SU-DHL-6 (cell line): Measurements from ENCODE around the gene ADGRD1.

Experiments
- H2AFZ ChIP-seq: fragments of 200-600 bp; sonication (generic); 2 replicates; pipeline ENCODE4 v1.6.1; 2014; ENCODE audit warnings: low read depth, mild to moderate bottlenecking, moderate library complexity, mixed read lengths, antibody characterized with exemption, low read length; ENCODE audit not compliant: severe bottlenecking
- H3F3A ChIP-seq: fragments of 200-600 bp; shearing (Covaris generic); 2 replicates; pipeline ENCODE4 v1.6.0; 2016; ENCODE audit warnings: antibody characterized with exemption, mild to moderate bottlenecking; ENCODE audit not compliant: insufficient read depth
- H3K27ac ChIP-seq: fragments of 200-600 bp; sonication (generic); 2 replicates; pipeline ENCODE4 v1.5.1; 2016; ENCODE audit warnings: low read depth, mild to moderate bottlenecking, low read length, moderate library complexity, mixed read lengths
- H3K27me3 ChIP-seq: fragments of 200-600 bp; sonication (generic), shearing (Covaris generic); 2 replicates; pipeline ENCODE4 v1.6.0; 2014; ENCODE audit warnings: mild to moderate bottlenecking, low read length
- H3K36me3 ChIP-seq: fragments of 200-600 bp; sonication (generic); 2 replicates; pipeline ENCODE4 v1.6.1; 2014; ENCODE audit warnings: mild to moderate bottlenecking, low read length, mixed read lengths
- H3K4me2 ChIP-seq: fragments of 300-600, 200-600 bp; shearing (Covaris generic), sonication (generic); 2 replicates; pipeline ENCODE4 v1.6.0; 2014; ENCODE audit warnings: low read length, low read depth, mild to moderate bottlenecking; ENCODE audit not compliant: poor library complexity, severe bottlenecking
- H3K4me3 ChIP-seq: fragments of 200-600 bp; sonication (generic); 2 replicates; pipeline ENCODE4 v1.5.1; 2014; ENCODE audit warnings: antibody characterized with exemption, low read length, mild to moderate bottlenecking, mixed read lengths; ENCODE audit not compliant: insufficient read depth, poor library complexity, severe bottlenecking
- H3K79me2 ChIP-seq: fragments of 200-600 bp; sonication (generic); 2 replicates; pipeline ENCODE4 v1.6.1; 2014; ENCODE audit warnings: mild to moderate bottlenecking, low read length, moderate library complexity; ENCODE audit not compliant: insufficient read depth
- H3K9ac ChIP-seq: fragments of 200-600 bp; sonication (generic); 2 replicates; pipeline ENCODE4 v1.7.0; 2014; ENCODE audit warnings: mild to moderate bottlenecking, low read length
- H3K9me2 ChIP-seq: fragments of 200-600 bp; sonication (generic); replicated peaks from 2 replicates; pipeline ENCODE4 v1.6.1; 2014; ENCODE audit warnings: low read length; ENCODE audit not compliant: insufficient read depth
- H3K9me3 ChIP-seq: fragments of 200-600 bp; sonication (generic); 2 replicates; pipeline ENCODE4 v1.6.1; 2014; ENCODE audit warnings: low read length, mixed read lengths; ENCODE audit not compliant: insufficient read depth
- H4K20me1 ChIP-seq: fragments of 200-600 bp; sonication (generic); 2 replicates; pipeline ENCODE4 v1.6.1; 2014; ENCODE audit warnings: low read depth, mild to moderate bottlenecking, antibody characterized with exemption, low read length, moderate library complexity, mixed read lengths
- CTCF ChIP-seq: fragments of 200-600 bp; sonication (generic); IDR thresholded peaks from one replicate; pipeline ENCODE4 v1.5.1; 2017; ENCODE audit warnings: antibody characterized with exemption, mild to moderate bottlenecking, low read length, moderate library complexity; ENCODE audit not compliant: insufficient read depth, poor library complexity, severe bottlenecking
- EZH2phosphoT487 ChIP-seq: fragments of 200-600 bp; sonication (generic), shearing (Covaris generic); conservative IDR thresholded peaks from 2 replicates; pipeline ENCODE4 v1.6.1; 2018; ENCODE audit warnings: mild to moderate bottlenecking, antibody characterized with exemption, low read length, moderate library complexity, mixed read lengths

Gene ADGRD1

DNA sequence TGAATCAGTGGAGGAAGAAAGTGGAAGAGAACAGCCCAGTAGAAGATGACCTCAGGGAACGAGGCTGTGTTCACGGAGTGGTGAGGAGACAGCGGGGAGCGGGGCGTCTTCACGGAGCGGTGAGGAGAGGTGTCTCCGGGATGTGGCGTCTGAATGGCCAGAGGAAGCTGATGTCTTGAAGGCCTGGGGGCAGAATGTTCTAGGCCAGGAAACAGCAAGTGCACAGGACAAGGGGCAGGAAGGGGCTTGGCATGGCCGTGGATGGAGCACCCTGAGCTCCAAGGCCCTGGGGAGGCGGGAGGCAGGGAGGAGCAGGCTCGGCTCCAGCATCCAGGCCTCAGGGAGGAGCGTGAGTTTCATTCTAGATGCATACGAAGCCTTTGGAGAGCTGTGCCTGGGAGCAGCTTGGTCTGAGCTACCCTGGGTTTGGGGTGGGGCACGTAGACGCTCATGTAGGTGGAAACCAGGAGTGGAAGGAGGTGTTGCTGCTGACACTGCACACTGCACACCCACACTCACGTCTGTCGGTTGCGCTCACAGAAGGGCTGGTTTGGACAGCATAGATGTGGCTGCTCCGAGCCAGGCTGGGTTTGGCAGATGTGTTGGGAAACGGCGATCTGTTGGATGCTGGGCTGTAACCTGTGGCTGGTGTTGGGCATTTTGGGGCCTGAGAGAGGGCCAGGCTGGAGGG lies 131.6 kb downstream of the ADGRD1 start:
- Histone ChIP-seq H3K9me2 (no peaks in the 10 kb centered on the region), H3K4me3 (no peak overlapping the region), H3K27ac (no peak overlapping the region), H4K20me1 (no peaks in the 10 kb centered on the region), H3F3A (no peaks in the 10 kb centered on the region), H3K9me3 (no peaks in the 10 kb centered on the region), H2AFZ (no peak overlapping the region), H3K36me3 (no peaks in the 10 kb centered on the region), H3K9ac (no peak overlapping the region), H3K27me3 (no peaks in the 10 kb centered on the region), H3K79me2 (no peaks in the 10 kb centered on the region), H3K4me2 (no peak overlapping the region)
- TF ChIP-seq EZH2phosphoT487 = no peak
- TF ChIP-seq CTCF = no peak

DNA sequence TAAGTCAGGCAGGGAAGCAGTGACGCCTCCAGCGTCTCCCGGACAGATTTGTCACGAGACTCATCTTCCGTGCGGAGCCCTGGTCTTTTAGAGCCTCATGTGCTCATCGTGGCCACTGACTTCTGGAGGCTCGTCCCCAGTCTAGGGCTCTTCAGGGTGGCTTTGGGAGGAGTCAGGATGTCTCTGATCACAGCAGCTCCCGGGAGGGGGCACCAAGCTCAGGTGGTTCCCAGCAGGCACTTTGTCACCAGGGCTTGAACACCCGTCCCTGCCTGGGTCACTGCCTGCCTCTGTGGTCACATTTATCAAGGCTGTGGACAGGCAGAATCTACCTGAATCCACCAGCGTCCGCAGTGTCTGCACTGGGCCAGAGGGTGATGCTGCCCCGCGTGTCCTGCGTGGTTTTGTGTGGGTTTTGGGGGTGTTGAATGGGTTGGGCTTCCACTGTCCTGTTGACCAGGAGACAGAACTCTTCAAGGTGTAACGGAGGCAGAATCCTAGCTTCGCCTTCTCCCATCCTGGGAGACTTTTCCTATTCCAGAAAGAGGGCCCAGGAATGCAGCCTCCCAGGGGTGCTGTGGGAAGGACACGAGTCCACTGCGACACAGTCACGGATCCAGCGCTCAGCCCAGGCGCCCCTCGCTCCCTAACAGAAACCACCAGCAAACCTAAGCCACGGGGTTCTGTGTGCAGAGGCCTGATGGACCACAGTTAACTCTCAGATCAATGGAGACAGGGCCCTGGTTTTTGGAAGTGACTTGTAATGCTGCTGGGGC lies 132.3 kb downstream of the ADGRD1 start:
- TF ChIP-seq EZH2phosphoT487 = no peak
- no peak for TF ChIP-seq CTCF
- H4K20me1 ChIP-seq = no peaks in the 10 kb centered on the region
- H3K9me3 ChIP-seq = no peaks in the 10 kb centered on the region
- no peak overlapping the region for H2AFZ ChIP-seq
- H3K4me2 ChIP-seq = no peak overlapping the region
- no peaks in the 10 kb centered on the region for H3K79me2 ChIP-seq
- H3F3A ChIP-seq = no peaks in the 10 kb centered on the region
- no peak overlapping the region for H3K27ac ChIP-seq
- no peak overlapping the region for H3K4me3 ChIP-seq
- no peaks in the 10 kb centered on the region for H3K27me3 ChIP-seq
- H3K9me2 ChIP-seq = no peaks in the 10 kb centered on the region
- H3K9ac ChIP-seq = no peak overlapping the region
- H3K36me3 ChIP-seq = no peaks in the 10 kb centered on the region

DNA sequence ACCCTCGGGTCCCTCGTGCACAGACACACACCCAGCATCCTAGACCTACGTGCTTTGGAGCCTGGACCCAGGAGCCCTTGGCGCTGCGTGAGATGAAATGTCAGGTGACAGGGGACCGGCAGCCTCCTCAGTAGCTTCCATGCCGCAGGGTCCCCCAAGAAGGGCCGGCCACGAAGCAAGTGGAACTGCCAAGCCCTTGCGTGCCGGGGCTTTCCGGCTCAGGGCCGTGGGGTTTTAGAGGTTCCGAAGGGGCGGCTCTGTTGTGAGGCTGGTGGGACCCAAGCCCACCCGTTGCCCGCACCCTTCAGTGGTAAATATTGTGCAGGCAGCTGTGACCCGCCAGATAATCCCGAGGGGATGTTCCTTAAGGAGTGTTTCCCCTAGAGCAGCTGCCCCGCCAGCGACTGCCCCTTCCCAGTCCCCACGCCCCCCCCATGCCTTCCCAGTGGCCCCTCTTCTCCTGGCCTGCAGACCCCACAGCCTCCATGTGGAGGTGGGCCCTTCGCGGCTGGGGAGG lies 133.7 kb downstream of the ADGRD1 start:
- no peak overlapping the region for H2AFZ ChIP-seq
- no peaks in the 10 kb centered on the region for H3K9me2 ChIP-seq
- no peaks in the 10 kb centered on the region for H3K79me2 ChIP-seq
- H3K4me2 ChIP-seq = no peak overlapping the region
- no peak for TF ChIP-seq CTCF
- no peak for TF ChIP-seq EZH2phosphoT487
- H3K36me3 ChIP-seq = no peaks in the 10 kb centered on the region
- no peaks in the 10 kb centered on the region for H3K9me3 ChIP-seq
- H3K27ac ChIP-seq = no peak overlapping the region
- no peaks in the 10 kb centered on the region for H3F3A ChIP-seq
- H4K20me1 ChIP-seq = no peaks in the 10 kb centered on the region
- H3K9ac ChIP-seq = no peak overlapping the region
- H3K4me3 ChIP-seq = no peak overlapping the region
- no peaks in the 10 kb centered on the region for H3K27me3 ChIP-seq
